H9 (cell line): ENCODE results near the gene RAB1B. TPM values are rescaled to one million over a fixed set of nuclear protein-coding genes. Genes with fewer than 3 reads are reported as not detected.

Experiments used
- DNase-seq: peaks from one replicate; pipeline ENCODE4 v3.0.0-alpha.2; 2017
- H2AFZ ChIP-seq: one replicate; pipeline ENCODE4 v1.6.1; 2013; ENCODE audit warnings: mild to moderate bottlenecking, low read length, control low read depth, moderate library complexity
- H2AK5ac ChIP-seq: 2 replicates; pipeline ENCODE4 v1.6.1; 2013; ENCODE audit warnings: low read length, control low read depth, mixed read lengths; ENCODE audit not compliant: insufficient read length
- H2BK120ac ChIP-seq: one replicate; pipeline ENCODE4 v1.6.1; 2013; ENCODE audit warnings: low read depth, mild to moderate bottlenecking, low read length, control low read depth, inconsistent platforms; ENCODE audit not compliant: poor library complexity, severe bottlenecking
- H2BK12ac ChIP-seq: 2 replicates; pipeline ENCODE4 v1.6.1; 2013; ENCODE audit warnings: low read length, control low read depth, mixed read lengths, low read depth; ENCODE audit not compliant: insufficient read length
- H2BK15ac ChIP-seq: 2 replicates; pipeline ENCODE4 v1.6.1; 2013; ENCODE audit warnings: low read depth, low read length, control low read depth
- H2BK20ac ChIP-seq: one replicate; pipeline ENCODE4 v1.6.1; 2013; ENCODE audit warnings: low read depth, mild to moderate bottlenecking, low read length, control low read depth, inconsistent platforms; ENCODE audit not compliant: poor library complexity, severe bottlenecking
- H2BK5ac ChIP-seq: 2 replicates; pipeline ENCODE4 v1.6.1; 2013; ENCODE audit warnings: low read length, control low read depth, mixed read lengths; ENCODE audit not compliant: insufficient read length
- H3K14ac ChIP-seq: 2 replicates; pipeline ENCODE4 v1.6.1; 2013; ENCODE audit warnings: low read length, control low read depth; ENCODE audit not compliant: insufficient read depth
- H3K18ac ChIP-seq: 2 replicates; pipeline ENCODE4 v1.6.1; 2013; ENCODE audit warnings: low read depth, mild to moderate bottlenecking, mixed read lengths, low read length, control low read depth; ENCODE audit not compliant: insufficient read length
- H3K23ac ChIP-seq: 2 replicates; pipeline ENCODE4 v1.6.1; 2013; ENCODE audit warnings: low read length, control low read depth, mixed read lengths, low read depth; ENCODE audit not compliant: insufficient read length
- H3K23me2 ChIP-seq: 2 replicates; pipeline ENCODE4 v1.6.1; 2013; ENCODE audit warnings: low read depth, mild to moderate bottlenecking, mixed read lengths, low read length, control low read depth; ENCODE audit not compliant: insufficient read length, poor library complexity, severe bottlenecking
- H3K27ac ChIP-seq: 2 replicates; pipeline ENCODE4 v1.5.1; 2013; ENCODE audit warnings: low read length, control low read depth, mixed read lengths, low read depth; ENCODE audit not compliant: insufficient read length
- H3K27me3 ChIP-seq: 2 replicates; pipeline ENCODE4 v1.6.1; 2013; ENCODE audit warnings: low read length, control low read depth, inconsistent platforms; ENCODE audit not compliant: insufficient read depth
- H3K4ac ChIP-seq: 2 replicates; pipeline ENCODE4 v1.6.1; 2013; ENCODE audit warnings: low read depth, mild to moderate bottlenecking, control low read depth, inconsistent platforms, low read length, moderate library complexity
- H3K4me1 ChIP-seq: 2 replicates; pipeline ENCODE4 v1.6.1; 2013; ENCODE audit warnings: low read length, control low read depth, inconsistent platforms; ENCODE audit not compliant: insufficient read depth
- H3K4me2 ChIP-seq: 2 replicates; pipeline ENCODE4 v1.6.1; 2013; ENCODE audit warnings: low read length, control low read depth, mixed read lengths; ENCODE audit not compliant: insufficient read length, insufficient read depth
- H3K56ac ChIP-seq: 2 replicates; pipeline ENCODE4 v1.6.1; 2013; ENCODE audit warnings: low read depth, mild to moderate bottlenecking, mixed read lengths, low read length, control low read depth; ENCODE audit not compliant: insufficient read length
- H3K79me1 ChIP-seq: 2 replicates; pipeline ENCODE4 v1.6.1; 2013; ENCODE audit warnings: low read depth, mild to moderate bottlenecking, moderate library complexity, low read length, control low read depth, inconsistent platforms; ENCODE audit not compliant: insufficient read depth, poor library complexity, severe bottlenecking
- H3K79me2 ChIP-seq: 2 replicates; pipeline ENCODE4 v1.6.1; 2013; ENCODE audit warnings: low read length, control low read depth, inconsistent platforms; ENCODE audit not compliant: insufficient read depth
- H3K9ac ChIP-seq: 2 replicates; pipeline ENCODE4 v1.6.1; 2013; ENCODE audit warnings: low read length, control low read depth, mixed read lengths; ENCODE audit not compliant: insufficient read length; ENCODE audit errors: extremely low read depth
- H3K9me3 ChIP-seq: one replicate; pipeline ENCODE4 v1.6.1; 2013; ENCODE audit warnings: low read depth, low read length, inconsistent platforms; ENCODE audit not compliant: control insufficient read depth
- H3T11ph ChIP-seq: one replicate; pipeline ENCODE4 v1.6.1; 2013; ENCODE audit warnings: mild to moderate bottlenecking, low read length, control low read depth, inconsistent platforms
- H4K20me1 ChIP-seq: one replicate; pipeline ENCODE4 v1.6.1; 2013; ENCODE audit not compliant: control insufficient read depth, insufficient read length, insufficient read depth
- H4K5ac ChIP-seq: 2 replicates; pipeline ENCODE4 v1.6.1; 2013; ENCODE audit warnings: low read depth, mild to moderate bottlenecking, mixed read lengths, low read length, control low read depth; ENCODE audit not compliant: insufficient read length
- H4K8ac ChIP-seq: replicated peaks from 2 replicates; pipeline ENCODE4 v1.6.1; 2013; ENCODE audit warnings: low read length, control low read depth, mixed read lengths, low read depth; ENCODE audit not compliant: insufficient read length
- H4K91ac ChIP-seq: 2 replicates; pipeline ENCODE4 v1.6.1; 2013; ENCODE audit warnings: low read depth, mild to moderate bottlenecking, moderate library complexity, mixed read lengths, low read length, control low read depth; ENCODE audit not compliant: insufficient read length
- H3K27ac Mint-ChIP-seq, 3 experiments: 2 replicates in 2 of 3; 3 replicates in 1 of 3; pipeline ENCODE4 v1.8.0; 2020 to 2021; ENCODE audit warnings: mixed read lengths in 3 of 3, mild to moderate bottlenecking in 1 of 3, moderate library complexity in 1 of 3
- H3K27me3 Mint-ChIP-seq: 2 replicates; pipeline ENCODE4 v1.8.0; 2021; ENCODE audit warnings: low read depth, mild to moderate bottlenecking, moderate library complexity, mixed read lengths
- H3K36me3 Mint-ChIP-seq, 3 experiments: 2 replicates in 2 of 3; 3 replicates in 1 of 3; pipeline ENCODE4 v1.8.0; 2020 to 2021; ENCODE audit warnings: low read depth in 3 of 3, mixed read lengths in 3 of 3; ENCODE audit not compliant: insufficient read depth in 1 of 3
- H3K4me1 Mint-ChIP-seq, 2 experiments: 2 replicates each; pipeline ENCODE4 v1.8.0; 2020; ENCODE audit warnings: mixed read lengths in 2 of 2
- H3K4me3 Mint-ChIP-seq, 2 experiments: 2 replicates in 1 of 2; 3 replicates in 1 of 2; pipeline ENCODE4 v1.8.0; 2020 to 2021; ENCODE audit warnings: mild to moderate bottlenecking in 2 of 2, mixed read lengths in 2 of 2, moderate library complexity in 1 of 2
- H3K9me3 Mint-ChIP-seq, 2 experiments: 2 replicates in 1 of 2; 3 replicates in 1 of 2; pipeline ENCODE4 v1.8.0; 2020; ENCODE audit warnings: mild to moderate bottlenecking in 2 of 2, mixed read lengths in 2 of 2, moderate library complexity in 1 of 2
- CTCF ChIP-seq: fragments of 200-600 bp; sonication (generic); conservative IDR thresholded peaks from 3 replicates; pipeline ENCODE4 v1.8.0; 2021; ENCODE audit warnings: antibody characterized with exemption, mild to moderate bottlenecking
- WGBS: extraction: QIAGEN DNeasy Blood & Tissue Kit; methylation state at CpG from one replicate; pipeline ENCODE4 v1.1.7; 2013; ENCODE audit warnings: missing lambda C conversion rate, low lambda C conversion rate, mixed read lengths; ENCODE audit not compliant: insufficient read length; ENCODE audit errors: extremely low coverage; 5-methylcytosine and 5-hydroxymethylcytosine counted together
- total RNA-seq: library from RNA; stranded (reverse); gene quantifications from 2 replicates; pipeline ENCODE4 v1.2.1, GENCODE V29; 2021

RAB1B gene
- total RNA-seq, 1 experiment from 2014 or later, result 118 TPM

- Mint-ChIP-seq H3K27me3 (no peaks in the 10 kb centered on the region; the same call in 1 of the 2 replicates), H3K4me1 (peaks cover 18 to 20% of the 10 kb centered on the region in 2 experiments), H3K9me3 (no peaks in the 10 kb centered on the region), H3K27ac (peak overlapping the region in 1 of 3 experiments; percentile 89; a peak in 1 of 7 replicates), H3K4me3 (peak overlapping the region in 1 of 2 experiments; percentile 29; a peak in 1 of 5 replicates), H3K36me3 (peaks cover 11 to 53% (median 48%) of the 10 kb centered on the region in 3 experiments)
- Histone ChIP-seq H2BK120ac (no peak overlapping the region), H3K9me3 (no peaks in the 10 kb centered on the region), H2BK5ac (no peak overlapping the region), H4K91ac (no peak overlapping the region), H3K4me1 (no peaks in the 10 kb centered on the region), H3K23ac (no peak overlapping the region), H2AFZ (no peak overlapping the region), H3K27me3 (no peaks in the 10 kb centered on the region), H4K8ac (no peak overlapping the region), H3K79me1 (no peaks in the 10 kb centered on the region), H3K27ac (no peak overlapping the region), H2AK5ac (no peak overlapping the region), H3K18ac (no peak overlapping the region), H3K4ac (no peak overlapping the region), H3K9ac (no peak overlapping the region), H3K14ac (no peak overlapping the region), H3K23me2 (peaks cover 10% of the 10 kb centered on the region), H3K79me2 (peaks cover 2% of the 10 kb centered on the region; the same call in 1 of the 2 replicates), H3K4me2 (no peak overlapping the region), H3T11ph (no peak overlapping the region), H2BK12ac (no peak overlapping the region), H3K56ac (no peak overlapping the region), H4K5ac (no peak overlapping the region), H2BK15ac (no peak overlapping the region), H2BK20ac (no peak overlapping the region), H4K20me1 (peaks cover 2% of the 10 kb centered on the region)
- peak; percentile 85 for DNase-seq
- TF ChIP-seq CTCF, result peak; percentile 79
- no CpG with 5 or more reads among the region's 12 CpGs for WGBS
Measured at GRCh38 chr11:66264914-66265313, 3.5 kb upstream of the RAB1B start.
